HG03060 (cell line): ENCODE data around the gene FAT4.

Source experiments
- ATAC-seq: cut with Tn5 transposase; IDR thresholded peaks from one replicate; pipeline ENCODE4 v1.9.1; 2021; ENCODE audit warnings: low read depth, moderate number of reproducible peaks; ENCODE audit not compliant: unreplicated experiment

The FAT4 gene

DNA sequence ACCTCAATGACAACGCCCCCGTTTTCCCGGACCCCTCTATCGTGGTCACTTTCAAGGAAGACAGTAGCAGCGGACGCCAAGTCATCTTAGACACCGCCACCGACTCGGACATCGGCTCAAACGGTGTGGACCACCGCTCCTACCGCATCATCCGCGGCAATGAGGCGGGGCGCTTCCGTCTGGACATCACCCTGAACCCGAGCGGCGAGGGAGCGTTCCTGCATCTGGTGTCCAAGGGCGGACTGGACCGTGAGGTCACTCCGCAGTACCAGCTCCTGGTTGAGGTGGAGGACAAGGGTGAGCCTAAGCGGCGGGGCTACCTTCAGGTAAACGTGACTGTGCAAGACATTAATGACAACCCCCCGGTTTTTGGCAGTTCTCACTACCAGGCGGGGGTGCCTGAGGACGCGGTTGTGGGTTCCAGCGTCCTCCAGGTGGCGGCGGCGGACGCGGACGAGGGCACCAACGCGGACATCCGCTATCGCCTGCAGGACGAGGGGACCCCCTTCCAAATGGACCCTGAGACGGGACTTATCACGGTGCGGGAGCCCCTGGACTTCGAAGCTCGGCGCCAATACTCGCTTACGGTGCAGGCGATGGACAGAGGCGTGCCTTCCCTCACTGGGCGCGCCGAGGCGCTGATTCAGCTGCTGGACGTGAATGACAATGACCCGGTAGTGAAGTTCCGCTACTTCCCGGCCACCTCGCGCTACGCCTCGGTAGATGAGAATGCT lies 2.2 kb downstream of the FAT4 start:
- ATAC-seq = no peak

DNA sequence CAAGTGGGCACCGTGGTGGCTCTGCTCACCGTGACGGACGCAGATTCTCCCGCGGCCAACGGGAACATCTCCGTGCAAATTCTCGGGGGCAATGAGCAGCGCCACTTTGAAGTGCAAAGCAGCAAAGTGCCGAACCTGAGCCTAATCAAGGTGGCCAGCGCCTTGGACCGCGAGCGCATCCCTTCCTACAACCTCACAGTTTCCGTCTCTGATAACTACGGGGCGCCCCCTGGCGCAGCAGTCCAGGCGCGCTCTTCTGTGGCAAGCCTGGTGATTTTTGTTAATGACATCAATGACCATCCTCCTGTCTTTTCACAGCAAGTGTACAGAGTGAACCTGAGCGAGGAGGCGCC lies 2.7 kb downstream of the FAT4 start:
- no peak for ATAC-seq

DNA sequence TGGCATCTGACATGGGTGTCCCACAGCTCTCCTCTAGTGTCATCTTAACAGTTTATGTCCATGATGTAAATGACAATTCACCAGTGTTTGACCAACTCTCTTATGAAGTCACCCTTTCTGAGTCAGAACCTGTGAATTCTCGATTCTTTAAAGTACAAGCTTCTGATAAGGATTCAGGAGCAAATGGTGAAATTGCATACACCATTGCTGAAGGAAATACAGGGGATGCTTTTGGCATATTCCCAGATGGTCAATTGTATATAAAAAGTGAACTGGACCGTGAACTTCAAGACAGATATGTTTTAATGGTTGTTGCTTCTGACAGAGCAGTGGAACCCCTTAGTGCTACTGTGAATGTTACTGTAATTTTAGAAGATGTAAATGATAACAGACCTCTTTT lies 4.6 kb downstream of the FAT4 start:
- ATAC-seq = no peak

DNA sequence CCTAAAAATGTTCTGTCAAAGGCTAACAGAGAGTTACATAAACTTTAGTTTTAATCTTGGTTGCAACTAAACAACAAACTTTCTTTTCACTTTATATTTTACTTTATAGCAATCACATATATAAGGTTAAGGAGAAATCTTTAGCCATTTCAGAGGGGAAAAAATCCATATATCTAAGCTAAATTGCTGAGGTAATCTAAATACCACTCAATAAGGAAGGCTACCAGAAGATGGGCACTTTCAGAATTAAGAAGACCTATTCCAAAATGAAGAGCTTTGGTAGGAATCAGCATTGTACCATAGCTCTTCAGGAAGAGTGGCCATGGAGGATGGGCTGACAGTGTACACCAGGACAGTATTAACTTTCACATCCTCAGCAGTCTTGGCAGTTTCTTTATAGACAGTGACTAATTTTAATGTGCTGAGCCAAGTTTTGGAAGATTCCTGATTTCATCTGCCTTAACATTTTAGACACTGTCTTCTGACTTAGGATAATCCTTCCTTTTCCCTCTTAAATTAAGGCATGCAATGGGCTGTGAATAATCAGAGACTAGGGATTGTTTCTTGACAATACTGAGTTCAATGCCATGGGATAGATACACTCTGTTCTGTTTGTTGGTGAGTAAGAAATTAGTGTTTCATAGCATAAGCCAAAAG lies 7.1 kb downstream of the FAT4 start:
- ATAC-seq = no peak

DNA sequence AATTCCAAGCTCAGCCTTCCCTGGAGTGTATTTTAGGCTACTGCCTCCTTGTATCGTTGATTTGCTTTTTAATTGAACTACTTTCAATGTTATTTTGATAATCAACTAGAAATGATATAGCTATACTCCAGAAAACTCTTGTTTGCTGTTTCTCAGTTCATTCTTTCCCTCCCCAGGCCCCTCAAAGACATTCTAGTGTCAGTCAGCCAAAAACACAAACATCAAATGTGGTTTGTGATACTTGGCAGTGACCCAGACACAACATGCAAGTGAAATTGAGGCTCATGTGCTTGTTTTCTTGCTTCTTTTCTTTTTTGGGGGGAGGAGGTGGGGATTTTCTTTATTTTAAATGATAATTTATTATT lies 7.6 kb downstream of the FAT4 start:
- no peak for ATAC-seq

DNA sequence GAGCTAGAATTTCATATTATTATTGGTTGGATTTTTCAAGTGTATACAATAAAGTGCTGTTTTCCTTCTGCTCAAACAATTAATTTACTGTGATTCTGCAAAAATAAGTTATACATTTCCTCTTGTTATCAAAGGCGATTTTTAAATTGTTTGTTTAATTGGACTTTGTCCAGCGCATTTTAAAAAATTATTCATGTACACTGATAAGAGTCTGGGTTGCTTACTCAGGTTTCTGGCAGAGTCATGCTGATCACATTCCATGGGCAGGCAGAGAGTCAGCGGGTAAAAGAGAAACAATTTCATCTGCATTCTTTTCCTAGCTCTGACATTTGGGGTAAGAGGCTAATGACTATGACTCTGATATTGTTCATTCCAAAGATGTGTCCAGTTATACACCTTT lies 8.9 kb downstream of the FAT4 start:
- ATAC-seq = no peak

DNA sequence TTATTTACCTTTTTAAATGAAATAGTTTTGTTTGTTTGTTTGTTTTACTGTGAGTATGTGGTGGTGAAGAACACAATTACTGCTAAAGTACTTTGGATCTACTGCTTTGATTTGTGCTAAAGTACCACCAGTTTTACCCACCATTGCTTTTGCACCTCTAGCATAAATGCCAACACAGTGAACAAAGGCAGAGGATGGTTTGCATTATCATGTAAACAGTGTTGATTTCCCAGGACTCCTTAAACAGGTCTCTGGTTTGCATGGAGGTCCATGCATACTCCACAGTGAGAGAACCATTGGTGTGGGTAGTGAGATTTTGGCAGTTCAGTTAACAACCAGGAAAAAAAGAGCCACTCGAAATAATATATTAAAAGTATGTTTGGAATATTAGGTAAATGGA lies 11.0 kb downstream of the FAT4 start:
- ATAC-seq = no peak

DNA sequence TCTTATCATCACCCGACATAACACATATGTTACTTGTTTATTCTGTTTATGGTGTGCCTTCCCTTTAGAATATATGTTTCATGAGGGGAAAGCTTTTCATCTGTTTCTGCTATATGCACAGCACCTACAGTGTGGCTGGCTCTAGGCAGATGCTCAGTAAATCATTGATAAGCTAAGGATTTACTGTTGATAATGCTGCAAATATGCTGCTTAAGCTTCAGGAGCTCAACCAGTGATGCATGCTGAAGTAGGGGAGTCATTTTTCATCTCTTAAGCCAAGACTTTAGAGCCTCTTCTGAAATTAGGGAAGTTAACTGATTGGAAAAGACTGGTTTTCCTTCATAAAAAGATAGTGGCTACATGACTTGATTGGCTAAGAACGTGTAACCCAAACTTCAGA lies 16.4 kb downstream of the FAT4 start:
- ATAC-seq = no peak

DNA sequence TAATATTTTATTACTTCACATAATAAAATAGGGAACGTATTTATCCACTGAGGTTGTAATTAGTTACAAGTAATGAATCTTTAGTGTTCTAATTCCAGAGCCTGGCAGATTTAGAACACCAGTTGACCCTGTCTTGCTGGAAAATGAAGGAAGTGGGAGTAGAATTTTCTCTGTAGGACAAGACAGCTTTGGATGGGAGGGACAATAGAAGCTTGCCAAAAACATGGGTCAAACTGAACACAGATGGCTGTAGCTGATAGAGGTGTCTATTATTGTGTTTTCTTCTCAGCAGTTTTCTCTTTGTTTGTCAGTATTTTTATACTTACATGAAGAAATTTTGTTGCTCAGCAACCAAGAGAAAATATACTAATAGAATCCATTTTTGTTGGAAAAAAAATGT lies 20.2 kb downstream of the FAT4 start:
- no peak for ATAC-seq

DNA sequence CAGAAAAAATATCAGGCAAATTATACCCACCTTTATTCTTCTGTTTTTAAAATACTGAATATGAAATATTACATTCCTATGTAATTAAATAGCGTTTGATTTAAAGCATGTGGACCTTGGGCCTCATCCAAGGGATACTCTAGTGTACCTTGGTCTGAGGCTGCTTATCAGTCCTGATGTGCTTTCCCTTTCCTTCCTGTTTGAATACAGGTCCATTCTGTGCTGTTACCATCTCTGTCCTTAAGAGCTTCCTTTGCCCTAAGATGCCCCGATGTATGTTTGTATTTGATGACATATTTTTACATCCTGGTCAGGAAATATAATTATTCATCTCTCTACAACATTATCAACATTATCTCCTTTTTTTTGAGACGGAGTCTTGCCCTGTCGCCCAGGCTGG lies 24.1 kb downstream of the FAT4 start:
- ATAC-seq = no peak

DNA sequence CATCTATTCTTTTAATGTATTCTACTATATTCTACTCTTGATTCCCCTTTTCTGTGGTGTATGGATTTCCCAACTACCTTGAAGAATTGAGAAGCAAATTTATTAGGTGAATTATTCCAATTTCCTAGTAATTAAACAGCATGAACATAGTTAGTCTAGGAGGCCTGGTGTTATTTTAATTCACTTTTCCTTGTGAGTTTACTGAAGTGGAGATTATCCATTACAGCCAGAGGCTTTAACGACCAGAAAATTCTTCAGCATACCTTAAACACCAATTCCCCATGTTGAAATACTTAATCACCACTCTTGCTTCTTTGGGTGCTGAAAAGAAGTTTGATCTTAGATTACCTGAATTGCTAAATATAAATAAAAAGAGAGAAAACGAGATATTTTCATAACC lies 29.4 kb downstream of the FAT4 start:
- ATAC-seq = no peak

DNA sequence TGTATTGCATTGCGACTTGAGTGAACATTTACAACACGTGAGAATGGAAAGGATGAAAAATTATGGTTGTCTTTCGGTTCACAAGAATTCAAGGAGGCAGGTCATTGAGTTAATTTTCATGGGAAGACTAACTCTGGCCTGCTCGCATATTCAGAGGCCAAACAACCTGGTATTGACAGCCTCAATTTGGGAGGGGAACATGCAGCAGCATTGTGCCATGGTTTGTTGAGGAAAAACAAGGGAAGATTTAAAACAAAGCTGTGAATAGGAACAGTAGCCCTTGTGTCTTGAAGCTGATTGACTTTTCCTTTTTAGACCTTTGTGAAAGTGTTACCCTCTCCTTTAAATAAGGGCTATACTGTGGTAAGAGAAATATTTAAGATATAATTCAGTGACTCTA lies 31.9 kb downstream of the FAT4 start:
- no peak for ATAC-seq

DNA sequence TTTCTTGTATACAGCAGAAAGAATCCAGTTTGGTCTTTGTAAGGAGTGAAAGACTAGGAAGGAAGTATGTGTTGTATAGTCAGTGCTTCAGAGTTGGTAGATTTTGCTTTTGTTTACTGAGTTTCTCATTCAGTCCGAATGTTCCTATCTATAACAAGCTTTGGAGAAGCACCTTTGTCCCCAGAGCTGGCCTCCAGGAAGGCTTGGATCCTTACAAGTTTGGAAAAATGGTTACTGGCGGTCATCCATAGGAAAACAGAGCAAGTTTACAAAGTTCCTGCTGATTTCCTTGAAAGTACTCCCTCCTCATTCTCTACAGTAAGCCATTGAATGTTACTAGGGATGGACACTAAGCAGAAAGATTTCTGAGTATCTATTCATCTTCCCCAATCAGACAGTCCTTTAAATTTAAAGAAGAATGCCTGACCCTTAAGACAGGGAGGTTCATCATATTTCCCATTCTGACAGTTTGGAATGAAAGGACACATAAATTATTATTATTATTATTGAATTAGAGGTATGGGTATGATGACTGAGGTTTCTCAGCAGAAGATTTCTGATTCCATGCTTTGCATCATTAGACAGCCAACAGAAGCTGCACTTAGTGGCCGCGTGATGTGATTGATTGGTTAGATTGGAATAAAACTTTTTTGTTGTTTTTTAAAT lies 35.8 kb downstream of the FAT4 start:
- ATAC-seq = no peak

DNA sequence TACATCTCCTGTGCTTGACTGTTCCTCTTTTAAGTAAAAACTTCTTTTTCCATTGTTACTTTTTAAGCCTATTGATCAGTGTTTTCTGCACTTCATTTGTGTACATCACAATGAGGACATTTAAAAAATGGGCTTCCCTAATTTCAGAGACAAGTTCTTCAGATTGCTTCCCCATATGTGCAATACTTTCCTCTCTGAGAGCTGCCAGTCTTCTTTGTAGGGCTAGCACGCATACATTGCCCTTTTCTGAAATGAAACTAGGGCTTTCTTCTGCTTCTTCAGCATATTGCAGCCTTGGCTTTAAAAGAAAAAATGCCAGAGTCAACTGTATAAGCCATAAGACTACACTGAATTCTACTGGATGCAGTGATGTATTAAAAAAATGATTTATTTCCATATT lies 37.8 kb downstream of the FAT4 start:
- no peak for ATAC-seq

DNA sequence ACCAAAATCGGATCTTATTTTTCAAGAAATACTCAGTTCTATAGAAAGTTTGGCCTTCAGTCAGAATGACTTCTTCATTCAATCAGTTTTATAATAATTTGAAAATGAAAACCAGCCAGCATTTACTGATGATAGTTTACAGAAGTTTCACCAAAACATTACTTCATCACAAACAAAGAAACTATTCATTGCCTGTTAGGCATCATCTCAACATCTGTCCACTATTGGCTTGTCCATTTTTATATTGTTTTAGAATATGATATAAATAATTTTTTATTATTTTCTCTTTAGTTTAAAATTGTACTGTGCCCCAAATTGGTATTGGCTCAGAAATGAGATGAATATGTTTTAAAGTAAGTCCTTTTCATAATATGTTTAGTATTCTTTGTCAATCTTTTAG lies 38.4 kb downstream of the FAT4 start:
- ATAC-seq = no peak

DNA sequence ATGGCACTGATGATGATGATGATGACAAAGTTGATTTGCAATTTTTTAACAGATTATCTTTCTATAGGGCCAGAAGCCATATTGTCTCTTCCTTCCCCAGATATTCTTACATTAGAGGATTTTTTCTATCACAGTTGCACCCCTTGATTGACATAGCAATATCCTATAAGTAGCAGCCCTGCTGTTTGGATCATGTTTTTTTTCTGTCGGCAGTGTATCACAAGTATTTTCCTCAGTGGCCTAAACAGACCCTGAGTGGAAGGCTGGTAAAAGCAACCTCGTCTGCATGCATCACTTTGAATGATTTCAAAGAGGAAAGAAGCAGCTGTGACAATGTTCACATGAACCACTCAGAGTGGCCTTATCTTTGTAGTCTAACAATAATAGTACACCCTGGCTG lies 41.0 kb downstream of the FAT4 start:
- ATAC-seq = no peak

DNA sequence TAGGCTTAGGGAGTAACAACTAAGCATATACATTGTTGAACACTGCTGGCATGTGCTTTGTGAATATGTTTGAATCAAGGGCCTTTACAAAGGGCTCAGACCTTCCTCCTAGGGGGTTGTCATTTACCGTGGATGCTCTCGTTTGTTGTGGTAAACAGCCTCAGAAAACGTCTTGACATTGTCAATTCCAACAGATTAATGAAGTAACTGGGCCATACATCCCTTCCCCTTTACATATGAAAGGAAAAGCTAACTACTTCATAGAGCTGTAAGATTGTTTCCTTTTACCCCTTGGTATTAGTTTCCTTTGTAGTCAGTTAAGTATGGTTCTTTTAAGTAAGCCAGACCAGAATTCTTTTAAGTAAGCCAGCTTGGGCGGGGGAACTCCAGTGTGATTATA lies 42.9 kb downstream of the FAT4 start:
- no peak for ATAC-seq

DNA sequence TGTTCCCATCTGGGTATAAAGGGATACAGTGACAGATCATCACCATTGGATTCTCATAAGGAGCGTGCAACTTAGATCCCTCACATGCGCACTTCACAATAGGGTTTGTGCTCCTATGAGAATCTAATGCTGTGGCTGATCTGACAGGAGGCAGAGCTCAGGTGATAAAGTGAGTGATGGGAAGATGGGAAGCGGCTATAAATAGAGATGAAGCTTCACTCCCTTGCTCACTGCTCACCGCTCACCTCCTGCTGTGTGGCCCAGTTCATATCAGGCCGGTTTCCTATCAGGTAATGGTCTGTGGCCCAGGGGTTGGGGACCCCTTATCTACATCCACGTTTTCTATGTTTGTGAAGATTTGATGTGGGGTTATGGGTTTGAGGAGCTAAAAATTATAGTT lies 43.7 kb downstream of the FAT4 start:
- ATAC-seq = no peak

DNA sequence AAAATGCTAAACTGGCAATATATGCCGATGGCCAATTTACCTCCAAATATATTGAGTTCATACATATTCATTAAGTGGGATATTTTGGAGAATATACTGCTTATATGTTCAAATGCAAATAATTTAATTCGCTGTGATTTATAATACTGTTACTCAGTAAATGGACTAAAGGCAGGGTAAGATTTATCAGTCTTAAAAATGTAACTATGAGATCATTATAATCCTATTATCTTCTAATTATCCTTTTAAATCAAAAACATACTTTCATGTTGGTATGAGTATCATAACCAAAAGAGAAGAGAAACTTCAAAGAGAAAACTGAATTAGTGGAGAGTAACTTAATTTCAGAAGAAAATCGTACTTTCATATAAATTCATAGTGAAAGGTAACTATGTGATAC lies 44.6 kb downstream of the FAT4 start:
- no peak for ATAC-seq

DNA sequence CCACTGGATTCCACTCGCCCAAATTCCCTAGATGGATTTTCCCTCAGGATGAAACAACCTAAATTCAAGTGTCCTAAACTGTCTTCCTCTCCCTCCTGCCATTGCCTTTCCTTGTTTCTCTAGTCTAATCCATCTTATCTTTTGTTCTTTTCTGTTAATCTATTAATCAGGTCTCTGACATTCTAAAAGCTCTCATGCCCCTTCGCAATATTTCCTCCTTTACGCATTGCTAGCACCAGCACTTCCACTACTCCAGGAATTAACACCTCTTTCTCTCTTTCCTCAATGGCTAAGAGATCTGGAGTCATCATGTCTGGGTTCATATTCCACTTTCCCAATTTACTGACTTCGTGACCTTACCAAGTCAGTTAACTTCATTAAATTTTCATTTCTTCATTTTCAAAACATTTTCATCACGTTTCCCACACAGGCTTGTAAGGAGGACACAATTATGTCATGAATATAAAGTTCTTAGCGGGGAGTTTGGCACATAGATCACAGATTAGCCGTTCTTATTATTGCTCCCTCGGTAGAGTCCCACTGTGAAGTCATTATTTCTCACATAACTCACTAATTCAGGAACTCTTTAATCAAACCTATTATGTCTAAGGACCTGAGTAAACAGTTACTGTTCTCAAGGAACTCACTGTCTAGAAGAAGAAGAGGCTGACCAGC lies 45.3 kb downstream of the FAT4 start:
- no peak for ATAC-seq

DNA sequence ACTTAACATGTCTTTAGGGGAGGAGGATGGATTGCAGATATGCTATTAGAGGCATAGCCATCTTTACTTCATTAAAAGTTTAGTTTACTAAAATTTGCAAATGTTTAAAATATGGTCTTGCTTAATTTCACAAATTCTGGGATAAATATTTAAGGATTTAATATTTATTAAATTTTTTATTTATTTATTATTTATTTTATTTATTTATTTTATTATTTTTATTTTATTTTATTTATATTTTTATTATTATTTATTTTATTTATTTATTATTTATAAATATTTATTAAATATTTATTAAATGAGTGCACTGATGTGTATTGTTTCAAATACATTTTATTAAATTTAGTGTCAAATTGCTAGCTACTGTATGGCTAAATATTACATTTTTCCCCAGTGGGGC lies 46.0 kb downstream of the FAT4 start:
- no peak for ATAC-seq
